Fibroblast of lung (primary cell): ENCODE measurements around the gene MCCC1.

Source experiments
- CTCF ChIP-seq, 2 donors: IDR thresholded peaks in 1 of 2; conservative IDR thresholded peaks in 1 of 2; 1 replicate in 1 of 2; 2 replicates in 1 of 2; pipeline ENCODE4 v1.5.1; 2011 to 2012; ENCODE audit warnings: low read length in 2 of 2, control low read depth in 1 of 2, inconsistent platforms in 1 of 2, low read depth in 1 of 2, mild to moderate bottlenecking in 1 of 2
- EZH2 ChIP-seq: IDR thresholded peaks from 2 replicates; pipeline ENCODE4 v1.5.1; 2012; ENCODE audit warnings: low read length, control low read depth, mild to moderate bottlenecking; ENCODE audit errors: missing control alignments

- TF ChIP-seq CTCF (conservative IDR thresholded peaks at IDR 0.05 in 1 of 2, IDR thresholded peaks at IDR 0.05 in 1 of 2; ENCODE audit: low read depth in 1 of 2, low read length in 2 of 2) (no peak), EZH2 (no peak)
These were observed 120.1 kb downstream of the MCCC1 start for GRCh38 chr3:182979103-182979673.
